ENCODE measurements around the gene CRYL1.

CRYL1 gene

DNA sequence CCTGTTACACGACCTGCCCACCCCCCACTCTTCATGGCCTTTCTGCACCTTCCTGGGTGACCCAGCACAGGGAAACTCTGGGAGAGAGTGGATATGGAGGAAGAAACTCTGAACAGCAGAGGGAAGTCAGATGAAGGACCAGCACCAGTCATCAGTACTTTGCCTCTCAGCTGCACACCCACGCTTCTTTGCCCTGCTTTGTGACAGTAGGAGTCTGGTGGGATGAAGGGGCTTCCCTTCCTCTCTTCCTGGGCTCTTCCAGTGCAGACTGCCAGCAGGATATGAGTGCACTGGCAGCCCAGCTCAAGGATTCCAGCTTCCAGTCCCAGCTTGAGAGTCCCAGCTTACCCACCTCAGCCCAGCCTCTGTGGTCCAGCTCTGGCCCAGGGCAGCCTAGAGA lies 68.9 kb downstream of the CRYL1 start:
- no peak overlapping the region for H3K27ac ChIP-seq

DNA sequence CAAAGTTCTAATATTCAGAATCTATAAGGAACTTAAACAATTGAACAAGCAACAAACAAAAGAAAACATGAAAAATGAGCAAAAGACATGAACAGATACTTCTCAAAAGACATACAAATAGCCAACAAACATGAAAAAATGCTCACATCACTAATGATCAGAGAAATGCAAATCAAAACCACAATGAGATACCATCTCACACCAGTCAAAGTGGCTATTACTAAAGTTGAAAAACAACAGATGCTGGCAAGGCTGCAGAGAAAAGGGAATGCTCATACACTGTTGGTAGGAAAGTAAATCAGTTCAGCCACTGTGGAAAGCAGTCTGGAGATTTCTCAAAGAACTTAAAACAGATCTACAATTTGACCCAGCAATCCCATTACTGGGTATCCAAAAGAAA lies 74.3 kb downstream of the CRYL1 start:
- no peak for TF ChIP-seq ZFX (IDR thresholded peaks at IDR 0.05)
- TF ChIP-seq, protein P1, sequence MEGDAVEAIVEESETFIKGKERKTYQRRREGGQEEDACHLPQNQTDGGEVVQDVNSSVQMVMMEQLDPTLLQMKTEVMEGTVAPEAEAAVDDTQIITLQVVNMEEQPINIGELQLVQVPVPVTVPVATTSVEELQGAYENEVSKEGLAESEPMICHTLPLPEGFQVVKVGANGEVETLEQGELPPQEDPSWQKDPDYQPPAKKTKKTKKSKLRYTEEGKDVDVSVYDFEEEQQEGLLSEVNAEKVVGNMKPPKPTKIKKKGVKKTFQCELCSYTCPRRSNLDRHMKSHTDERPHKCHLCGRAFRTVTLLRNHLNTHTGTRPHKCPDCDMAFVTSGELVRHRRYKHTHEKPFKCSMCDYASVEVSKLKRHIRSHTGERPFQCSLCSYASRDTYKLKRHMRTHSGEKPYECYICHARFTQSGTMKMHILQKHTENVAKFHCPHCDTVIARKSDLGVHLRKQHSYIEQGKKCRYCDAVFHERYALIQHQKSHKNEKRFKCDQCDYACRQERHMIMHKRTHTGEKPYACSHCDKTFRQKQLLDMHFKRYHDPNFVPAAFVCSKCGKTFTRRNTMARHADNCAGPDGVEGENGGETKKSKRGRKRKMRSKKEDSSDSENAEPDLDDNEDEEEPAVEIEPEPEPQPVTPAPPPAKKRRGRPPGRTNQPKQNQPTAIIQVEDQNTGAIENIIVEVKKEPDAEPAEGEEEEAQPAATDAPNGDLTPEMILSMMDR (conservative IDR thresholded peaks at IDR 0.05) = no peak
- H3K27ac ChIP-seq = no peak overlapping the region

More for the DNA sequence above, 68.9 kb downstream of the CRYL1 start:
- no peak for TF ChIP-seq ZFX (IDR thresholded peaks at IDR 0.05)
- TF ChIP-seq, protein P1 (conservative IDR thresholded peaks at IDR 0.05) = no peak

DNA sequence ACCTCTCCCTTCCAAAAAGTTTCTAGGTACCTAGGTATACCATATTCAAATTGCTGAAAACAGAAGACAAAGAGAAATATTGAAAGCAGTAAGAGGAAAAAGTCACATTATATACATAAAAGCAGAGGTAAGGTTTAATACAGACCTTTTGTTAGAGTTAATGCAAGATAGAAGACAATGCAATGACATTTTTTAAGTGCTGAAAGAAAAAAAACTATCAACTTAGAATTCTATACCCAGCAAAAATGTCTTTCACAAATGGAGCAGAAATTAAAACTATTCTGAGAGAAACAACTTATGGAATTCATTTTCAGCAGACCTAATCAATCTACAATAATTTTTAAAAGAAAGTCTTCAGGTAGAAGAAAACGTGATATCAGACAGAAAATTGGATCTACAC lies 77.2 kb downstream of the CRYL1 start:
- TF ChIP-seq, protein P1 (conservative IDR thresholded peaks at IDR 0.05) = no peak
- TF ChIP-seq ZFX (IDR thresholded peaks at IDR 0.05) = no peak
- no peak overlapping the region for H3K27ac ChIP-seq

DNA sequence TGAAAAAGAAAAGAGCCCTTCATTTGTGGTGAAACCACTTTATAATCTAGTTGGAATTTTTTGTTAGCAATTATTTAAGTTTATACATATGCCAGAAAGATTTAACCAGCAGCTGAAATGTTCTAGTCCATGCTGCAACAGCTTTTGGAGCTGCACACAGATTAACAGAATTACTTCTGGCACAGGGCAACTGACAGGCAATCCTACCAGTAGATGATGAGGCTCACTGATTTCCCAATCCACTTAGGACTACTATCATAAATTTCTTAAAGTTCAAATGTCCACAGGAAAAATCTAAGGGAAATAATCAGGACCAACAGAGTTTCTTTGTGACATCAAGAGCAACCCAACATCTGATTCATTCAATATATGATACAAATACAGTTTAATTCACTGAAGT lies 78.8 kb downstream of the CRYL1 start:
- H3K27ac ChIP-seq = no peak overlapping the region
- TF ChIP-seq ZFX (IDR thresholded peaks at IDR 0.05) = no peak
- TF ChIP-seq, protein P1 (conservative IDR thresholded peaks at IDR 0.05) = no peak

DNA sequence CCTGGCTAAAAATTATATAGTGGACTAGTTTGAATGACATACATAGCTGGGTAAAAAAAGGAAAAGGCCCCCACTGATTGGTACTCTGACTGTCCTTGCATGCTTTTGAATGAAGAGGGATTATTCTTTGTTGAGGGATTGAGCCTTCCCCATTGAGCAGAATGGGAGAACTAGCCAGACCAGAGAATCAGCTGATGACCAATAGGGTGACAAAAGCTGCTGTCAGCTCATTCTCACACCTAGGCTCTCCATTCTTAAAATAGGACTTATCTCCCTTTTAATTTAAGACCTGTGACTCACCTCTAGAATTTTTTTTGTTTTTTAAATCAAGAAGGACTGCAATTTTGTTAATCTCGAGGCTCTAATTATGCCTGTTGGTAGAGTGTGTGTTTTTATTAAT lies 79.3 kb downstream of the CRYL1 start:
- no peak for TF ChIP-seq ZFX (IDR thresholded peaks at IDR 0.05)
- TF ChIP-seq, protein P1 (conservative IDR thresholded peaks at IDR 0.05) = no peak
- H3K27ac ChIP-seq = no peak overlapping the region

DNA sequence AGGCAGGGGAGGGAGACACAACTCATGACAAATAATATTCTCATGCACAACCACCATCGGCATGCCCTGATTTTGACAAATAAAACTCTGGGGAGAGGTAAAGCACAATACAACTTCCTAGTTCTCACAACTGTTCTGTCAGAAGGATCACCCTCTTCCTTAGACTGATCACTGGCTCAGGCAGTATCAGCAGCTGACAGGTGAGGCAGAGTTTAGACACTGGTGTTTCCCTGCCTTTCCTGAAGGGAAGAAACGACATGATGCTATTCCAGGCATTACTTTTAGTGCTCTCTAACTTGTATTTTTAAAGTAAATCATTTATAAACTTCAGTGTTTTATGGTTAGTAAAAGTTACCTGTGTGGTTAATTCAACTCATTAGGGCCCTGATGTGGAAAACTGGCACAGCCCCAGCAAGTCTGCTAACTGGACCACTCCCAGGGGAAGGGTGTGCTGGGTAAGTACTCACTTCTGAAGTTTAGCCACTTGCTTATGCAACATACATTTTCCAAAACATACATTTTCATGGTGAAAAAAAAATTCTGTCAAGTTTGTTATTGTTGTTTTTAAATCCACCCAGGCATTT lies 82.8 kb downstream of the CRYL1 start:
- H3K27ac ChIP-seq = no peak overlapping the region
- TF ChIP-seq, protein P1 (conservative IDR thresholded peaks at IDR 0.05) = no peak
- no peak for TF ChIP-seq ZFX (IDR thresholded peaks at IDR 0.05)

DNA sequence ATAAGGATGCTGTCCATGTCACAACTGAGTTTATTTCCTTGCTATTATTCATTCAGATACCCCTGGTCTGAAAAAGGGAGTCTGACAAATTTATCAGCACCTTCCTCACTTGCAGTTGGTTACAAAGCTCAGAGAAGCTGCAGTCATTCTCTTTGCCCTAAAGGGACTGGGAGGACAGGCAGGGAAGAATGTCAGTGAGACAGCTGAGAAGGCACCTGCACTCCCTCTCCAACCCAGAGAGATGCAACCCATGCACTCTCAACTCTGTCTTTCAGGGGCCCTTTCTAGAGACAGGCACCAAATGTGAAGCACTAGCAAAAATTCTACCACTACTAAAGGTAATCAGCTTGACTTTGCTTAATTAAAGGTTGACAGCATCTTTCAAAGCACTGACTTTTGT lies 83.3 kb downstream of the CRYL1 start:
- no peak for TF ChIP-seq ZFX (IDR thresholded peaks at IDR 0.05)
- TF ChIP-seq, protein P1 (conservative IDR thresholded peaks at IDR 0.05) = no peak
- no peak overlapping the region for H3K27ac ChIP-seq

Measured in C4-2B (cell line).